ENCODE results near the gene NEK8.
A peak's percentile ranks its signal among the peaks of the same experiment; 100 is the strongest.

NEK8 gene

DNA sequence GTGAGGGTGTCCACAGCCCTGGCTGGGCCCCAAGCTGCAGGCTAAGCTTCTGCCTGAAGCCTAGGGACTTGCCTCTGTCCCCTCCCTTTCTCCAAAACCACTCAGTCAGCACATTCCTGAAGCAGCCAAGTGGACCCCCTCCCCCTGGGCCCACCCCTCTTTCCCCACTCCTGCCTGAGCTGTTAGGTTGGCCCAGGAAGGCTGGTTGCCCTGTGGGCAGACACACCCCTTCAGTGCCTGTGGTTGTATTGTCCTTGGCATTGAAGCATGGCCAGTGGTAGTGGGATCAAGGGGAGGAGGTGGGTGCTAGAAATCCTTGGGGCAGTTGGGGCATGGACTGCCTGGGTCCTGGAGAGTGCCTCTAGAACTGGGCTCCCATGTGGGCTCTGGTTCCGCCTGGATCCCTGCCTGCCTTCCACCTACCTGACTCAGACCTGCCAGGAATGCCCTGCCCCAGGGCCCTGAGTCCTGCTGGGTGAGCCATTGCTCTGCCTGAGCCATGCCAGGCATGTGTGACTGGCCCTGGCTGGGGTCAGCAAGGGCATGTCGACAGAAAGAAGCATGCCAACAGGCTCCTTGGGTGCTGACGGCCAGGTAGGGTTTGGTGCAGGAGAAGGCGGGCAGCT lies 17.3 kb downstream of the NEK8 start:
- no peak for DNase-seq

DNA sequence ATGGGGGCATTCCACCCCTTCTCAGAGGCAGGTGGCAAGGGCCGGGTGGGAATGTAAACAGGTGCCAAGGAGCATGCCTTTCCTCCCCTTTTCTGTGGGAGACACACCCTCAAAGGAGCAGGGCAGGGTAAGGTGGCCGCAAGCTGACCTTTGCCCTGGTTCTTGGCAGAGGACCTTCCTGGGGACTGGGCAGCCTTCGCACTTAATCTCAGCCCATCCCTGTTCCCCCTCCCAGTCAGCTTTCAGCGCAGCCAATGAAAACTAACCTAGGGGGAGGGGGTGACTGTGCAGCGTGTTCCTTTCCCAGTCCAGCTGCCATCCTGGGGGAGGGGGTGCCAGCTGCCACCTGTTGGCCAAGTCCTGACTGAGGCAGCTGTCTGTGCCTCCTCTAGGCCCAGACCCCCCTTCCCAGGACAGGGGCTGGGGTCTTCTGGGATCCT lies 18.0 kb downstream of the NEK8 start:
- no peak for DNase-seq

DNA sequence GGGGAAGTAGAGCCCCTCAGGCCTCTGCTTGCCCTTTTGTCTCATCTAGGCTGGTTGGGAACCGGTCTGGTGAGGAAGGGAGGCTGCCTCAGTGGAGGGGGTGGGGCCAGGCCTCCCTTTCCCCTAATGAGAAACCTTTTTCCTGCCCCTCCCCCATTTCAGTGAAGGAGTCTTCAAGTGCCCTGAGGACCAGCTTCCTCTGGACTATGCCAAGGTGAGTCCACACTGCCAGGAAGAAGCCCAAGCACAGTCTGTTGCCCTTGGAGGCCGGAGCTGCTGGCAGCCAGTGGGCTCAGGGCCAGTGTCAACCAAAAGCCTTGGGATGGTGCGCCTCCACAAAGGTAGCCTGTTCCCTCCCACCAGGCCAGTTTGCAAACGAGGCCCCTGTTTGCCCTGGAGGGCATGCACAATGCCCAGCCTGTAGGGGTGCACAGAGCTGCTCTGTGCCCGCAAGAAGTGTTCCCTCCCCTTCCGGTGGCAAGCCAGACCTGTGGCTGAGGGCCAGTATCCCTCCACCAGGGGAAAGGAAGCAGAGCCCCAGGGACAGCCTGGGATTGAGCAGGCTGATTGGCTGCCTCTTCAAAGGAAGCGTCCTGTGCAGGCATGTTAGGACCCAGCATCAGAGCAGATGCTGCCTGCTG lies 18.6 kb downstream of the NEK8 start:
- DNase-seq, result no peak

DNA sequence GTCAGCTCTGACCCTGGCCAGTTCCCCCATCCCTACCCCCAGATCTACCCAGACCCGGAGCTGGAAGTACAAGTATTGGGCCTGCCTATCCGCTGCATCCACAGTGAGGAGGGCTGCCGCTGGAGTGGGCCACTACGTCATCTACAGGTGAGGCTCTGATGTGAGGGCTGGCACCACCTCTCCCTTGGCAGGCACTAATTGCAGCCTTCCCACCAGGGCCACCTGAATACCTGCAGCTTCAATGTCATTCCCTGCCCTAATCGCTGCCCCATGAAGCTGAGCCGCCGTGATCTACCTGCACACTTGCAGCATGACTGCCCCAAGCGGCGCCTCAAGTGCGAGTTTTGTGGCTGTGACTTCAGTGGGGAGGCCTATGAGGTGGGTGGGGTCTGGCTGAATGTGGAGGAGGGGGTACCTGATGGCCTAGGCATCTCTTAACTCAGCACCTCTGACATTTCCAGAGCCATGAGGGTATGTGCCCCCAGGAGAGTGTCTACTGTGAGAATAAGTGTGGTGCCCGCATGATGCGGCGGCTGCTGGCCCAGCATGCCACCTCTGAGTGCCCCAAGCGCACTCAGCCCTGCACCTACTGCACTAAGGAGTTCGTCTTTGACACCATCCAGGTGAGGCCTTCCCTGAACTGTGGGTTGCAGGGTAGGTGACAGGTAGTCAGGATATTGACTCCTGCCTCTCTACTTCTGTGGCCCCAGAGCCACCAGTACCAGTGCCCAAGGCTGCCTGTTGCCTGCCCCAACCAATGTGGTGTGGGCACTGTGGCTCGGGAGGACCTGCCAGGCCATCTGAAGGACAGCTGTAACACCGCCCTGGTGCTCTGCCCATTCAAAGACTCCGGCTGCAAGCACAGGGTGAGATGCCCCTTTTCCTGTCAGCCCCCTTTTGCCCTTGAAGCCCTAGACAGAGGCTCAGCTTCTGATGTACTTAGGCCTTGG lies 19.5 kb downstream of the NEK8 start:
- DNase-seq, result no peak

DNA sequence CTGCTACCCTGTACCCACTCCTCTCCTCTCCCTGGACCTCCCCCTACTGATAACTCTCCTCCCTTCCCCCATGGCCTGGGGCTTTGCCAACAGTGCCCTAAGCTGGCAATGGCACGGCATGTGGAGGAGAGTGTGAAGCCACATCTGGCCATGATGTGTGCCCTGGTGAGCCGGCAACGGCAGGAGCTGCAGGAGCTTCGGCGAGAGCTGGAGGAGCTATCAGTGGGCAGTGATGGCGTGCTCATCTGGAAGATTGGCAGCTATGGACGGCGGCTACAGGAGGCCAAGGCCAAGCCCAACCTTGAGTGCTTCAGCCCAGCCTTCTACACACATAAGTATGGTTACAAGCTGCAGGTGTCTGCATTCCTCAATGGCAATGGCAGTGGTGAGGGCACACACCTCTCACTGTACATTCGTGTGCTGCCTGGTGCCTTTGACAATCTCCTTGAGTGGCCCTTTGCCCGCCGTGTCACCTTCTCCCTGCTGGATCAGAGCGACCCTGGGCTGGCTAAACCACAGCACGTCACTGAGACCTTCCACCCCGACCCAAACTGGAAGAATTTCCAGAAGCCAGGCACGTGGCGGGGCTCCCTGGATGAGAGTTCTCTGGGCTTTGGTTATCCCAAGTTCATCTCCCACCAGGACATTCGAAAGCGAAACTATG lies 20.4 kb downstream of the NEK8 start:
- no peak for DNase-seq

DNA sequence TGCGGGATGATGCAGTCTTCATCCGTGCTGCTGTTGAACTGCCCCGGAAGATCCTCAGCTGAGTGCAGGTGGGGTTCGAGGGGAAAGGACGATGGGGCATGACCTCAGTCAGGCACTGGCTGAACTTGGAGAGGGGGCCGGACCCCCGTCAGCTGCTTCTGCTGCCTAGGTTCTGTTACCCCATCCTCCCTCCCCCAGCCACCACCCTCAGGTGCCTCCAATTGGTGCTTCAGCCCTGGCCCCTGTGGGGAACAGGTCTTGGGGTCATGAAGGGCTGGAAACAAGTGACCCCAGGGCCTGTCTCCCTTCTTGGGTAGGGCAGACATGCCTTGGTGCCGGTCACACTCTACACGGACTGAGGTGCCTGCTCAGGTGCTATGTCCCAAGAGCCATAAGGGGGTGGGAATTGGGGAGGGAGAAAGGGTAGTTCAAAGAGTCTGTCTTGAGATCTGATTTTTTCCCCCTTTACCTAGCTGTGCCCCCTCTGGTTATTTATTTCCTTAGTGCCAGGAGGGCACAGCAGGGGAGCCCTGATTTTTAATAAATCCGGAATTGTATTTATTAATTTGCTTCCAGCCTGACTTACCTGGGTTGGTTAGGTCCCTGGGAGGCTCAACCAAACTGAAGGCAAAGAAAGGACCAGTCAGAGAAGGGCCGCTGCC lies 21.1 kb downstream of the NEK8 start:
- no peak for DNase-seq

DNA sequence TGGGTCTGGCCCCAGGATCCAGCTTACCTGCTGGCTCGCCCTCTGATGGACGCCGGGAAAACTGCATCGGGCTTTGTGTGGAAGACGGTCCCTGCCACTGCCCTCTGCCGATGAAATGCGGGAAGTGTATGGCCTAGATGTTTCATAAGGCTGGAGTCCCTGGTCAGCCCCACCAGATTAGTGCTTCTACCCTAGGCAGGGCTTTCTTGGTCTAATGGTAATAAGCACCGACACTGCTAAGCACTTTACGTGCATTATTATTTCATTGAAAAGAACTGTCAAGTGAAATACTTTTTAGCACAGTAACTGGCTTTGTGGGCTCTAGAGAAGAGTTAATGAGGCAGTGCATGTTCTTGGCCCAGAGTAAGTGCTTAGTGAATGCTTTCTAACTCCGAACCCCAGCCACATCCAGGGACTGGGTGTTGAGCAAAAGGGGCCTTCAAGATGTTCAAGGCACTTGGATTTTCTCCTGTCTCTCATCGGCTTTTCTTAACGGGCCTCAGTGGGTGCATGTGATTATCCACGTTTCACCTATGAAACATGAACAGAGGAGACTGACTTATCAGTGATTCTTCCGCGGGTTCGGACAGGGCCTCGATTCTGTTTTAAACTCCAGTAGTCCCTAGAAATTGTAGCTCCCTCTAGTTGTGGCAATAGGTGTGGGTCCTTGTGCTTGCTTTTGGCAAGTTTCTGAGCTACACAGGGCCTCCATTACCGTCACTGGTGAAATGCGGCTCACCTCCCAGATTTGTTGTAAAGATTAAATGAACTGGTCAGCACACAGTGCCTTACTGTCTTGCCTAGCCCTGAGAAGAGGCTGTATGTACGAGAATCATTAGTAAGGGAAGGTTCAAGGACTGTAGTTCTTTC lies 21.8 kb downstream of the NEK8 start:
- DNase-seq, result peak; percentile 89

DNA sequence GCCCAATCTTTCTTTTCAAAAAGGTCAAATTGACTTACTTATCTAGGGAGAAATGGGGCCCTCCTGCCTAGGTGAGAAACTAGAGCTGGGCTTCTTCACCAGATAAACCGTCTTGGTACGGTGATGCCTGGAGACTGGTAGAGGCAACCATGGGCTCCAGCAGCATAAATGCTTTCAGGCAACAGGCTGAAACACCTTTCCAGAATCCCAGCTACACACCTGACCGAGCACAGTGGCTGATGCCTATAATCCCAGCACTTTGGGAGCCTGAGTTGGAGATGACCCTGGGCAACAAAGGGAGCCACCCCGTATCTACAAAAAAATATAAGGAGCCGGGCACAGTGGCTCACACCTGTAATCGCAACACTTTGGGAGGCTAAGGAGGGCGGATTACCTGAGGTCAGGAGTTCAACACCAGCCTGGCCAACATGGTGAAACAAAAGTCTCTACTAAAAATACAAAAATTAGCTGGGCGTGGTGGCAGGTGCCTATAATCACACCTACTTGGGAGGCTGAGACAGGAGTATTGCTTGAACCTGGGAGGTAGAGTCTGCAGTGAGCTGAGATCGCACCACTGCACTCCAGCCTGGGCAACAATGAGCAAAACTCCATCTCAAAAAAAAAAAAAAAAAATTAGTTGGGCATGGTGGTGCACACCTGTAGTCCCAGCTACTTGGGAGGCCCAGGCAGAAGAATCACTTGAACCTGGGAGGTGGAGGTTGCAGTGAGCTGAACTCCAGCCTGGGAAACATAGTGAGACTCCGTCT lies 23.2 kb downstream of the NEK8 start:
- no peak for DNase-seq

DNA sequence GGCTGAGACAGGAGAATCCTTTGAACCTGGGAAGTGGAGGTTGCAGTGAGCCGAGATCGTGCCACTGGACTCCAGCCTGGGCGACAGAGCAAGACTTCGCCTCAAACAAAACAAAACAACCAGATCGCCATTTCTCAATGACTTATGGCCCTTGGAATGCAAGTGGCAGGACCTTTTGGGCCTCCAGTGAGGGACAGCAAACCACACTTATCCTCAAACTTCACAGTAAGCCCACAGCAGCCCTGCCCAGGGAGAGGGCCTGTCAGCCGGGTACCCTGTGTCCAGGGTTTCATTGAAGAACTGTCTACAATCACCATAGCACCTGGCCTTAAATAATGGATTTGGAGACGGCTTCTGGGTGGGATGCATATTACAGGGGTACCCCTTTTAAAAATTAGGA lies 26.9 kb downstream of the NEK8 start:
- no peak for DNase-seq

DNA sequence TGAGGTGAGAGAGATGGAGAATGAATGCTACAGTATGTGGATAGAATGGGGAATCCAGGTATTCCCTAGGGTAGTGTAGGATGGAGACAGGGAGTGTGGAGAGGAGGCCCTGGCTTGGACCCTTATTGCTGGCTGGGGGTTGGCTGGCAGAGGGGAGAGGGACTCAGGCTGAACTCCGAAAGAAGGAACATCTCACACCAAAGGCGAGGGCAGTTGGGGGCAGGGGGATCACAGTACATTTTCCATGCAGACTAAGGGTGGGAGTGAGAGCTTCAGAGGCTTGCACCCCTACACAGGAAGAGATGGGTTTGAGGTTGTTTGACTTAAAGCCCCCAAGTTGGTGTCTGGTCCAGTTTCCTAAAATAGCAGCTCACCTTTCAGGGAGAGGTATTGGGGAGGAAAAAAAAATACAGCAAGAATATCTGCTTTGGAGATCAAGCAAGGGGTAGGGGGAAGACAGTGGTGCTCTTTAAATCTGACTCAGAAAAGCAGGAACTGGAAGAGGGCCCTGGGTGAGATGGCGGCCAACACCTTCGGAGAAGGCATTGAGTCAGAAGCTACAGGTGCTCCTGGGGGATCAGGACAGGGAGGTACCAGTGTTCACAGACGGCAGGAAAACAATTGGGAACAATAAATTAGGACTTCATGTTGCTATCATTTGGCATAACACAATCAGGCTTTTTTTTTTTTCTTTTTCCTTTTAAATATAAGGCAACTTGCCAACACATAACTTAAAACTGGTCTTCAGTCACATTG lies 27.6 kb downstream of the NEK8 start:
- DNase-seq, result no peak

DNA sequence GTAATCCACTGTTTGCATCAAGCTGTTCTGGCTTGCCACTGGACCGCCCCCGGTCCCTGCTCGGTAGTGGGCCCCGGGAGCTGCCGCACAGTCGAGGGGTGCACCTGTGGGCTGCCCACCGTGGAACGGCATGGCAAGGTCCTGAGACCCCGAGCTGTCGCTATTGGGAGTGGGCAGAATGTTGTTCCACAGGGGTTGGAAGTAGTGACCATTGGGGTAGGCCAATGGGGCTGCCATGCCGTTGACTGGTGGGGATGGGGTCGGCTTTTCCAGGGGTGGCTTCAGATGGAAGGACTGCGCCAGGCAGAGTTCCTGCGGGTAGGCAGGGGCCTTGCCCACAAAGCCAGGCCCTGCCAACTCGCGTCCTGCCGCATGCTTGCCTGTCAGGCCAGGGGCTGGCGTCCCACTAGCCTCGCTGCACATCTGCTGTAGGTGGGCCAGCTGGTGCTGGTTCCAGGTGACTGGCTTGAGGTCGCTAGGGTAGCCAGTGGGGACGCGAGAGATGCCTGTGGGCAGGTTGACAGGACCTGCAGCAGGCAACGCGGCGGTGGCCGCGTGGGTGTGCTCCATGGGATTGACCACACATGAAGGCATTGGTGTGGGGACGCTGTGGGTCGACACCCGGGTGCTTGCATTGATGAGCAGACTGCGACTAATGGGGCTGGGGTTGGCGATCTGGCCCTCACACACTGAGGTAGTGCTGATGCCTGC lies 30.0 kb downstream of the NEK8 start:
- no peak for DNase-seq

DNA sequence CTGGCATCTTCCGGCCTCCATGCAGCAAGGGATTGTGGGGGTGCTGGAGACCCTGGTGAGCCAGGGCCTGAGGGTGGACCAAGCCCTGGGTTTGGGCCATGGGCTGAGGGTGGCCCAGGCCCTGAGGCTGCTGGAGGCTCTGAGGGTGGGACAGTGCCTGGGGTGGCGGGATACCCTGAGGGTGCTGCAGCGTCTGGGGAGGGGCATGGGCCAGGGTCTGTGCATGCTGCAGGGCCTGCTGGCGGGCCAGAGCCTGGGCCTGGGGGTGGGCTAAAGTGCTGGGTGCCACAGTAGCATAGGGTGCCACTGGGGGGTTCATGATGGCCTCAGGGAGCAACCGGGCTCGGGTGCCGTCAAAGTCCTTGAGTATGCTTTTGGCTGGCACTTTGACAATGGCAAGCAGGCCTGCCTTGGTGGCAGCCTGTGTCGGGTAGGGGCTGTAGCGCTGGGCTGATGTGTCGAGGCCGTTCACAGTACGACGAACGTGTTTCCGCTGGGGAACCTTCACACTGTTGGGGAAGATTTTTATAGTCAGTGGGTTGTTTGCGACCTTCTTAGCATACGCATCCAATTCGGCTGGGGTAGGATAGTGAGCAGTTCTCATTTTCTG lies 30.8 kb downstream of the NEK8 start:
- DNase-seq, result no peak

DNA sequence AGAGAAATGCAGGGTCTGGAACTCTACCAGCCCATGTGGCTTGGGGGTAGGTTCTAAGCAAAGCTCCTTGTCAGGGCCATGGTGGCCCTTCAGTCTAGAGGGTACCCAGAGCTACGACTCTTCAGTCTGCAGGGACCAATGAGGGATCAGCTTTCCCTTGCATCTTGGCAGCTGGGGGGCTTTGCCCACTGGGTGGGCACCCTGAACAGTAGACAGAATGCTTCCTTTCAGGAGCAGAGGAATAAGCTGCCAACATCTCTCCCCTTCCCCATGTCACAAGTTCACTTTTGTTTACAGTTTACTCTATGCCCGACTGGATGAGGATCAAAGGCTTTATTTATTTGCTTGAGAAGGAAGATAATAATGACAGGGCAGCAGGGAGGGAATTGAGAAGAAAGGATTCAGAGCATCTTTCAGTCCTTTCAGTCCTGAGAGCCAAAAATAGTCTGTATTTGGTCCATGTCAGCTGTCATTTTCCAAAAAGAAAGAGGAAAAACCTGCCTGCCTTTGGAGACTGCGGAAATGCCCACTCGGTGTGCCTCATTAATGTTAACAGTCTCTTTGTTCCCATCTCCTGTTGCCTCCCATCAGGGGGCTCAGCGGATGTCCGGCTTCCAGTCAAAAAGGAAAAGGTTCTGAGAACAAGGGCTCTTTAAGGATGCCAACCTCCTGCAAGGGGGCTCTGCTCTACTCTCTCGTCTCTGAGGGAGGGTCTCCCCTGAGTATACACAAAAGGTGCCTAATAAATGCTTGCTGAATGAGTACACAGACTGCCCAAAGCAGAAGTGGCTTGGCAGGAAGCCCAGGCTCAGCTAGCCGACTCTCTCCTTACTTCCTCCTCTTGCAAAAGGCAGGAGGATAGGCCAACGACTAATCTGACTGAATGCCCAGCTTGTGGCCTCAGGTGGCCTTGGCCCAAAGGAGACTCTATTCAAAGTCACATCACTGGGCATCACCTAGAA lies 32.3 kb downstream of the NEK8 start:
- DNase-seq, result peak; percentile 48

DNA sequence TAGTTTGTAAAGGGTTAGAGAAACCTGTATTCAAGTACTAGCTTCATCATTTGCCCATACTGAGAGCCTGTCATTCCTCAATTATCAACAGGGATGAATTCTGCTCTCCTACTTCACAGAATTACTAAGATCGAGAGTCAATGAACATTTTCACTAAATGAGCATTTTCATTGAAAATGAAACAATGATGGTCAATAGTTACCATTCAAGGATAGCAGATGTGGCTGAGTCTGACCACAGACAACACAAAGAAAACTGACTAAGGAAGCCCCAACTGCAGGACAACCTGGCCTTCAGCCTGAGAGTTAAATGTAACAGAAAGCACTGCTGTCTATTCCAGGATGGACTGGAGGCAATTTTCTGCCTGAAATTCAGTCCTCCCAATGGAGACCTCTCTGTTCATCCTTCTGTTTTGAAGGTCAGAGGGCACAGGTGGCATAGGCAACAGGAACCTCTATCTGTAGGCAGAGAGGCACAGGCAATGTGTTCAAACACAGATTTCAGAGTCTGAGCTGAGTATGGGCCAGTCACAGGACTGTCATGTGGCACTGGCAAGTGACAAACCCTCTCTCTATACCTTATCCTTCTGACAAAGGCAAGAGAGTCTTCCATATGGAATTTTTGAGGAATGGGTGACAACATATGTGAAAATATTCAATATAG lies 34.7 kb downstream of the NEK8 start:
- DNase-seq, result no peak

DNA sequence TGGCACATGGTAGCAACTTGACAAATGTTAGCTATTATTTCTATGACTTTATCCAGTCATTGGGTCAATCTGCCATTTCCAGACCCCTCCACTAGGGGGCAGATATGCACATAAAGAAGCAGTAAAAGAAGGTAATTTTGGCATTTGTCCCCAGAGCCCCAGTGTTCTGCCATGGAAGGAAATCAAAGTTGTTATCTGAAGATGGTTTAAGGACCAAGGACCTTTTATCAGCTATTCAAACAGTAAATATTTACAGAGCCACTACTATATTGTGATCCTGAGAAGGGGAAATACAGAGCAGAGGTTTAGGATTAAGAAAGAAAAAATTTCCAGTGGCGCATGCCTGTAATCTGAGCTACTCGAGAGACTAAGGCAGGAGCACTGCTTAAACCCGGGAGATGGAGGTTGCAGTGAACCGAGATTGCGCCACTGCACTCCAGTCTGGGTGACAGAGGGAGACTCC lies 35.2 kb downstream of the NEK8 start:
- peak; percentile 81 for DNase-seq

DNA sequence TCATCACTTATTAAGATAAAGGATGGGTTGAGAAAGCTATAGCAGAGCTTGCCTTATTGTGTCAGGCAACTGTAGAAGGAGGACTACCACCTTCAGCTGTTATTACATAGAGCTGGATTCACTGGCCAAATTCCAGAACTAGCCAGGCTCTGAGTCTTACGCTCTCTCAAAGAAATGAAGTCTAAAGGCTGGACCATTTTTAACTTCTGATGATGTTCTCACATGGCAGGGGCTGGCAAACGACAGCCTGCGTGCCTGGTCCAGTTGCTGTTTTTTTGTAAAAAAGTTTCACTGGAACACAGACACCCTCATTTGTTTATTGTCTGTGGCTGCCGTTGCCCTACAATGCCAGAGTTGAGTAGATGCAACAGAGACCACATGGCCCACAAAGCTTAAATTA lies 36.5 kb downstream of the NEK8 start:
- DNase-seq, result no peak

DNA sequence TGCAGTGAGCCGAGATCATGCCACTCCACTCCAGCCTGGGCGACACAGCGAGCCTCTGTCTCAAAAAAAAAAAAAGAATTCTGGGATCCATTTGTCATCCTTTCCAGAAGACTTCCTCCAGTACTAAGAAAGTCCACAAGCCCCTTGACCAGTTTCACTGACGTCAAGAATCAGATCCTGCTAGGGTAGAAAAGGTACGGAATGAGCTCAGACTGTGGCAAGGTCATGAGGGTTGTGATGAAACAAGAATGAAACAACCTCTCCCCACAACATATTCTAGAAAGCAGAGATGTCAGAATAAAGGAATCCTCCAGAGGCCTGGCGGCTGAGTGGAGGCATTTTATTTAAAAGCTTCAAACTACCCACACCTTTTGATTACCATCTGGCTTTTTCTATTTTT lies 45.1 kb downstream of the NEK8 start:
- no peak for DNase-seq
